Activated CD8-positive, alpha-beta memory T cell treated with anti-CD3 and anti-CD28 coated beads for 1 hour (primary cell): ENCODE measurements around the gene BCAR3.
"Not testable (repeated sequence)": the region's sequence is repeated elsewhere in the genome, so short reads cannot be mapped to it uniquely, and the experiment has no call there.

Experiments
- DNase-seq, 2 donors: peaks; one replicate each; pipeline ENCODE4 v3.0.0-alpha.2; 2020; ENCODE audit warnings: low read depth in 1 of 2; ENCODE audit errors: extremely low read depth in 1 of 2

Gene BCAR3

DNA sequence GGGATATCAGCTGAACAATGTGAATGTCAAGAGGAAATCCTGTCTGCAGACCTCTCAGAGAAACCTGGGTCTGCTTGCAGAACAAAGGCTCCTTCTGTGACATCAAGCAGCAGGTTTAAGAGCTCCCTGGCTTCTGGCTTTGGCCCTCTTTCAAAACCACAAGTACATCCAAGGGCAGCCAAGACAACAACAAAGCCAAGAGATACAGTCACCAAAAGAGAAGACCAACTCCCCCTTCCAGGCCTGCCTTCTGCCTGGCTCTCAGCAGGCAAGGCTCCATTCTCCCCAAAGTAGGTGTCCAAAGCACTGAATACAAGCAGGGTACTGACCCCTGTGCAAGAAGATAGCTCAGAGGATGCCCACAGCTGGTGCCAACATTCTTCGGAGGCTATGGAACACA, 11.5 kb downstream of the BCAR3 start:
- DNase-seq = no peak

DNA sequence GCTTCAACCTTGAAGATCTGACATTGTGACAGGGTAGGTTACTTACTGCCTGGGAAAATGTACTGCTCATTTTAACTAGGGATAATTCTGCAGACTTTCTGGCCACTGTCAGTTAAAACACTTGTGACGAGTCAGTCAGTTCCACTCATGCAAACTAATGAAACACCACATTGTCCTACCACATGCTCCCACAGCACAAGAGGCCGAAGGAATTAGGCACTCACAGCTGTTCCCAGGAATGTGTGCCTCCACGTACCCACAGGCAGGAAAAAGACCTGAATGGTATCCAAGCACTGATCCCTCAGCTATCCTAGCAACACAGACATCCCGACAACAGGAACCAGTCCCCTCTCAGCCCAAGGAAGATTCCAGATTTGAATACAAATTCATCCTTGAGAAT, 12.3 kb downstream of the BCAR3 start:
- no peak for DNase-seq

DNA sequence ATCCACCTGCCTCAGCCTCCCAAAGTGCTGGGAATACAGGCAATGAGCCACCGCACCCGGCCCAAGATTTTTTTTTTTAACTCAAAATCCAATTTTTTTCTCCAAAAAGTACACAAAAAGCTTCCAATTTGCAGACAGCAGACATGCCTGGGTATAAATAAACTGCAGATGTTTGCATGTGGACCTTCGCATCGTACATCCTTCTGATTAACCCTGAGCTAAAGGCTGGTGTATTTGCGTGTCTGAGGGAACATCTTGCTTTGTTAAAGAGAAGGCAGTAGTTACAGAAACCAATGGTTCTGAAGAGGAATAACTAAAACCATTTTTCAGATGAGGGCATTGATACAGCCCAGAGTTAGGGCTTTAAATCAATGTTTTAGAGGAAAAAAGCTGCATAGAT, 12.7 kb downstream of the BCAR3 start:
- no peak for DNase-seq

DNA sequence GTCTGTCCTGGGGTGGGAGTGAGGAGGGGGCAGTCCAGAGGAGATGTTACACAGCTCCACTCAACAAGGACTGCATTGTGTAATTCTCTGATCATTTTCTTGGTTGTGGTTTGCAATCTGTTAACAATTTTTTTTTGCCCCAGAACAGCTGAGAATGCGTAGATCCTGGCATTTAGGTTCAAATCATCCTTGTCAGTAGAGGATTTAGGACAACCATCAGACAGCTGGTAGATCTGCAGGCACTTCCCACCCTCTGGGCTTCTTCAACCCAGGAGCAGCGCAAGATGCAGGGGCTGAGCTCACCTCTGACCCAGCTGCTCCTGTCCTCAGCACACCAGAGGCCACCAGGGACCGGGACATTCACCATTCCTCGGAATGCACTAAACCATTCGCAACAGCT, 13.5 kb downstream of the BCAR3 start:
- DNase-seq = no peak

DNA sequence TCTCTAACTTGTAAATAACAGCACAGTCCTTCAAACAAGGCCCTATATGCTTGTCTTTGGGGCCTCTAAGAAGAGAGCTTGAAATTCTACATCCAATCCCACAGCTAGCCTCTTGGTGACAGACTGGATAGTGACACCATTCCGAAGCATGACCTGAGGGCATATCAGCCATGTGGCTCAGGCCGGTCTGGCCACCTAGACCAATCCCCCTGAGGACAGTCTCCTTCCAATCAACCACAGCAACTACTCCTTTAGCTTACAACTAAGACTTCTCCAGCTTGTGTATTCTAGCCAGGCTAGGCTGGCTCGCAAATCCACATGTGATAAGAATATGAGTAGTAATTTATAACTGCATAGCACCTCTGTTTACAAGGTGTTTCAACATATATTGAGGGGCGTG, 14.0 kb downstream of the BCAR3 start:
- no peak for DNase-seq

DNA sequence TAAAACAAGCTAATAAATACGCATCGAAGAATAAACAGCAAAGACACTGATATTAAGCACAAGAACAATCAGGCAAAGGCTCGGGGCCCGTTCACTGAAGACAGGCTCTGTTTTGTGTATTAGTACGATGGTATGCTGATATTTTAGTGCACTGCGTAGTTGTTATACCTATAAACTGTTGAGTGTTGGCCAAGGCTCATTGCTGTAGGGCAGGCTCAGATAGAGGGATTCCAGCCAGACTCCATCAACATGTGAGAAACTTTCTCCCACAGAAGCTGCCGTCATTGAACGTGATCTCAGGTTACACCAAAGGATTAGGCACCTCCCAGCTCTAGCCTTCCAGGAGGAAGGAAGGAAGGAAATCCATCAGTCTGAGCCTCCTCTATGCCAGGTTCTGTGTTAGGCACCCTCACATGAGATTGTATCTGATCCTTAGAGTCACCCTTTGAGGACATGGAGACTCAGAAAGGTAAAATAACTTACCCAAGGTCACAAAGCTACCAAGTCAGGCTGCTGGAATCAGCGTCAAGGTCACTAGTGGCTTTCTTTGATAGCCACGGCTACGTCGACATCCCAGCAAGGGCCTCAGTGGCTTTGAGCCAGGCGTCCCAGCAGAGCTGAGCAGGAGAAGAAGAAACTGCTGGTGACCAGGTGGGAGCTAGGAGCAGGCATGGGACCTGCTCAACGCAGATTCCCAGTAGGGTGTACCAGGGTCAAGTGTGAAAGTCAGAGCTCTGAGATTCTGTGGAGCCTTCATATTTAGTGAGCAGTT, 14.8 kb downstream of the BCAR3 start:
- DNase-seq = no peak

DNA sequence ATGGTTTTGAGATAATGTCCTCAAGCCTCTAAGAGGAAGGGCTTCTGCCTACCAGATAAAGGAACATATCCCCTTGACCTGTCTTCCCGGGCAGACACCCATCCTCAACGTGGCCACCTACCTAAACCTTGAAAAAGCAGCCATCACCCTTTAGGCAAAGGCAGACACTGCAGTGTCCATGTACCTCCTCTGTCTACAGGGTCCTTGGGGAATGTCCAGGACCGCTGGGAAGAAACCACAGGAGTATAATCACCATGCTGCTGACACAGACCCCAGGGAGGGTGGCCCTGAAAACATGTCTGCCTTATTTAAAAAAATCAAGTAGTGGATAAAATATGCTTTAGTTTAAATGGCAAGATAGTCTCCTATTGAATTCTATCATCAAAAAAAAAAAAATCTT, 16.6 kb downstream of the BCAR3 start:
- no peak for DNase-seq

DNA sequence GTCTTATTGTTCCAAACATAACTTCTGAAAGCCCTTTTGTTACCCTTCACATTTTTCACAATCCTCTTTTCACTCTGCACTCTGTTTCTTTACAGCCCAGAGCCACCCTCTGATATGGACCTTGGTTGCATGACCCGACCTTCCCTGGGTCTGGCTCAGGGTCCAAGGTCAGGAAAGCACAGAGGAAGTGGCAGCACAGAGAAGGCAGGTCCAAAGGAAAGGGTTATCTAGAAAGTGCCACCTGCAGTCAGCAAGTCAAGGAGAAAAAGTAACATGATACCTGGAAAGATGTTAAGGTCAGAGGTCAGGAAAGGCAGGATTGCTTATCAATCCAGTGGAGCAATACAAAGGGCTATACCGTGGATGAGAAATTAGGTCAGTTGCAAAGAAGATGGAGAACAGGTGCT, 18.4 kb downstream of the BCAR3 start:
- DNase-seq = no peak

DNA sequence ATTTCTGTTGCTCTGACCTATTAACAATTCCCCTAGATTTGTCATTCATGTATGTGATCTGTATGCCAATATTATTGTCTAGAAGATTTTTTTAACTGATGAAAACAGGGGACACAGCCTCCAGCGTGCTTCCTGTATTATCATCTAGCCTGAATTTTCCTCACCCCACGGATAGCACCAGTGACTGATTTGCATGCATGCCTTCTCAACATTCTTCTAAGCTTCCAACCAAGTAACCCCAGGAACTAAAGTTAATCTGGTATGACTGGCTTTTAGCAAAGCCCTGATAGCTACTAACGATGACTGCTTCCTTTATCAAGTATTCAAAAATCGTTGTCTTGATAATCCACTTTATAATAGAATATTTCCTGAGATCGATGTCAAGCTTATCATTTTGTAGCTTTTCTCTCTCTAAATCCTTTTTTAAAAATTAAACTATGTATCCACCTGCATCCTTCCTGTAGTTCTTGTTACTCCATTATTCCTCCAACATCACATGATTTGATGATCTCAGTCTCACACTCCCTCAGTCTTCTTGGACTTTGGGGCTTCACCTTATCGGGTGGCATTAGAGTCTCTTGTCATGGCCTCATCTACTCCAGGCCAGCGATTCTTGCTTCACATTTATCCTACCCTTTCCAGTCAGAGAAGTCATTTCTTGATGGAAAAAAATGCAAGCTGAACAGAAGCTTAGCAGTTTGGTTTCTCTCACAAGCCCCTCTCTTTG, 19.0 kb downstream of the BCAR3 start:
- DNase-seq = no peak

DNA sequence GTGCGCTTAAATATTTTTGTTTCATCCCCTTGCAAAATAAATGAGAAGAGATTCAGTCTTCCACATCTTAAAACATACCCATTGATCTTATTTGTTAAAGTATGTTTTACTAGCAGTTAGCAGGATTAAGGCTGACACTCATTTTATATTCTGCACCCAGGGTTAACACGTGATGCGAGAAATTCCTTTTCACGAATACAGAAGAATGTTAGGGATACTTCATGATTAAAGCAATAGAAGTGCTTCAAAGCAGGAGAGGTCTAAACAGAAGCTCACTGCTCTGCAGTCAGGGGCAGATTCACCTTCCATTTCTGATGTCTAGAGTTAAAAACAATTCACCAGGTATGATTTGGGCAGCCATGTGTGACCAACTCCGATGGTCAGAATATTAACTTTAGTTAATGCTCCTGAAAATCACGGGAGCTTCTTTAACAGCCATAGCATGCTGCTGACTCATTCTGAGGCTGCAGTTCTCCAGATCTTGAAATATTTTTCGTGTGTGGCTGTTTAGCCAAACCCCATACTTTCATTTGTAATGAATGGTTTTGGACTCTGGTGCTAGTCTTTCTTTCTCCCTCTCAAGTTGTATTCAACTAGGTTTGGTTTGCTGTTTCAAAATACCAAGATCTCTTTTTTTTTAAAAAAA, 19.7 kb downstream of the BCAR3 start:
- no peak for DNase-seq

DNA sequence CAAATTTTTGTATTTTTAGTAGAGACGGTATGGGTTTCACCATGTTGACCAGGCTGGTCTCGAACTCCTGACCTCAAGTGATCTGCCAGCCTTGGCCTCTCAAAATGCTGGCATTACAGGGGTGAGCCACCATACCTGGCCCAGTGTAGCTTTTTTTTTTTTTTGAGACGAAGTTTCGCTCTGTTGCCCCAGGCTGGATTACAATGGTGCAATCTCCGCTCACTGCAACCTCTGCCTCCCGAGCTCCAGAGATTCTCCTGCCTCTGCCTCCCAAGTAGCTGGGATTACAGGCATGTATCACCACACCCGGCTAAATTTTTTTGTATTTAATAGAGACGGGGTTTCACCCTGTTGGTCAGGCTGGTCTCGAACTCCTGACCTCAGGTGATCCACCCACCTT, 20.3 kb downstream of the BCAR3 start:
- DNase-seq = not testable (repeated sequence)

DNA sequence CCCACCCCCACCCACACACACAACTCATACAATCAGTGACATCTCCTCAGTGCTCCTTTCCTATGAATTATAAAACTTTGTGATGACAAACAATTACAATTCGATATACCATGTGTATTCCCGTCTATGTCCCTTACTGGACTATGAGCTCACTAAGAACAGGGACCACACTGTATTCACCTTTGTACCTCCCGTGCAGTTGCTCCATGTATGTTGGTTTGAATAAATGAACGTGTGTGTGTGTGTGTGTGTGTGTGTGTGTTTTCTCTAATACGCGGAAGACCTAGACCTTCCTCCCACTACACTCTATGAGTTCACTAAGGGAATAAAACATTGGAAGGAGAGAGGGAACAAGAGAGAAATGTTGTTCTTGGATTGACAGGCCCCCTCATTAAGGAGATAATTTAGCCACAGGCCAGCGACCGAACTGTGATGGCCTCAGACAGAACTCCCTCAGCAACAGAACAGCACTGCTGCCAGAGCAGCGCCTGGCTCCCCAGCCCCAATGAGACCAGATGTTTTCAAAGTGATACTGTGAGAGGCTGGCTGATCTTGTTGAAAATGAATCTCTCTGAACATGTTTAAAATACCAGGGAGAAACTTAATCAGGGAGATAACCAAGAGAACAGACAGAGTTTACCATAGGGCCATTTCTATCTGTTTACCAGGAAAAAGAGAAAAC, 21.7 kb downstream of the BCAR3 start:
- no peak for DNase-seq

DNA sequence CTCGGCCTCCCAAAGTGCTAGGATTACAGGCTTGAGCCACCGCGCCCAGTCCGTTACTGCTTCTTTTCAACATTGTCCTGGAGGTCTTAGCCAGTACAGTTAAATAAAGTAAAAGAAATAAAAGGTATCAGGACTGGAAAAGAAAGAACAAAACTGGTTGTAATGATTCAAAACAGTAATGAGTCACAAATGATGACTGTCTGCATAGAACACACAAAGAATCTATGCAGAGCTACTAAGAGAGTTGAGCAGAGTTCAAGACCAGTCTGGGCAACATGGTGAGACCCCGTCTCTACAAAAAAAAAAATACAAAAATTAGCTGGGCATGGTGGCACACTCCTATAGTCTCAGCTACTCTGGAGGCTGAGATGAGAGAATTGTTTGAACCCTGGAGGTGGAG, 23.4 kb downstream of the BCAR3 start:
- no peak for DNase-seq

DNA sequence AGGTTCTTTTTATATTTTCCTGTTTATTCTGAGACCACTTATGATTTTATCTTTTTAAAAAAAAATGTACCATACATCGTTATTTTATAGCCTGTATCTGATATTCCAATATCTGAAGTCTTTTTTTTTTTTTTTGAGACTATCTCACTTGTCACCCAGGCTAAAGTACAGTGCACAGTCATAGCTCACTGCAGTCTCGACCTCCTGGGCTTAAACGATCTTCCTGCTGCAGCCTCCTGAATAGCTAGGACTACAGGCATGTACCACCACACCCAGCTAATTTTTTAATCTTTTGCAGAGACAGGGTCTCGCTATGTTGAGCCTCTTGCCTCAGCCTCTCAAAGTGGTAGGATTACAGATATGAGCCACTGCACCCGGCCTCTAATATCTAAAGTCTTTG, 25.1 kb downstream of the BCAR3 start:
- DNase-seq = no peak

DNA sequence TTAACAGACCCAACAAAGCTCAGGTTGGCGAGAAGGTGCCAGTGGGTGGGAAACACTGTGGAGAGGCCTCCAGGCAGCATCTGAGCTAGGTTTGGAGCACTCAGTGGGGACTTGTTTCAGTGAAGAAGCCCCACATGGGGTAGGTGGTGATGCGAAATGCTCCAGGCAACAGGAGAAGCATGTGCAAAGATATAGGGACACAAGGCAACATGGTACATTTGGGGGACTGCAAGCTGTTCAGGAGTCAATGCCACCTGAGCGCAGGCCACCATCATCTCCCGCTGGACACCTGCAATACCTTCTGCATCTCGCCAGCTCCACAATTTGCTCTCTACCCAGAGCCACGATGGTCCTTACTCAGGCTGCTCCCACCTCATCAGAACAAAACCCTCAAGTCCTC, 28.0 kb downstream of the BCAR3 start:
- DNase-seq = no peak

DNA sequence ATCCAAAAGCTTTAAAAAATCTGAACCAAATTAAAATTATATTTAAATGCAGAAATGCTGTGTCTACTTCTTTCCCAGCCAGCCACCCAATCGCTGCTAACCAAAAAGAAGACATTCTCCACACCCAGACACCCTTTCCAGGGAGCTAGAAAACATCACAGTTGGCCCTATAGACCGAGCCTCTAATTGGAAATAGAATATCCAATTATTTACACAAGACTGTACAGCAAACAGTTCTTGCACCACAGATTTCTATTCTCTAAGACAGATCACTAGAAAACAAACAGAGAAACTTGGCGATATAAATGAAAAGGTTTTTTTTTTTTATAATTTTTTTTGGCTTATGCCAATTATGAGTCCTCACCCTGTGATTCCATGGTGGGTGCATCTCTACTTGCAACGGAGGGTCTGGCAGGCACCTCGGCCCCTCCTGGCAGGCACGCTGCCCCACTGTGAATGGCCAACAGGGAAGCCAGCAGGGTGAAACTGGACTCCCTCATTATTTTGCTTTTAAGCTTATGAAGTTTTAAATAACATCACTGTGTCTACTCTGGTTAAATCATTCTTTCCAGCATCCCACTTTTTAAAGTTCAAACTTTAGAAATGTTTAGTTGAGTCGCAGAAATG, 29.2 kb downstream of the BCAR3 start:
- no peak for DNase-seq

DNA sequence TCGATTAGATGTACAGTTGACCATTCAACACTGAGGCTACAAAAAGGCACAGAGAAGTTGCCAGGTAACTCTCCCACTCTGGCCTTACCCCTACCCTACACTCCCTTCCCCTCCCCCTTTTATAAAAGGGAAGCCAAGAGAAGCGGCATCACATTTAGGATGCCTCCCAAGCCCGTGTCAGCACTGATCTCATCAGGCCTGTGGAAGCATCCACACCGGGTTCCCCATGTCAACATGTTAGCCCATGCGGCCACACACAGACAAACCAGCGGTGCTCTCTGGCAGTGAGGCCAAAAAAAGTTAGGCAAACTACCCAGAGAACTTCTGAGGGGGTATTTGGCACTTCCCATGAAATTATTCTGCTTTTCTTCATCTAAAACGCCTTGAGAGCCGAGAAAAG, 29.9 kb downstream of the BCAR3 start:
- no peak for DNase-seq

DNA sequence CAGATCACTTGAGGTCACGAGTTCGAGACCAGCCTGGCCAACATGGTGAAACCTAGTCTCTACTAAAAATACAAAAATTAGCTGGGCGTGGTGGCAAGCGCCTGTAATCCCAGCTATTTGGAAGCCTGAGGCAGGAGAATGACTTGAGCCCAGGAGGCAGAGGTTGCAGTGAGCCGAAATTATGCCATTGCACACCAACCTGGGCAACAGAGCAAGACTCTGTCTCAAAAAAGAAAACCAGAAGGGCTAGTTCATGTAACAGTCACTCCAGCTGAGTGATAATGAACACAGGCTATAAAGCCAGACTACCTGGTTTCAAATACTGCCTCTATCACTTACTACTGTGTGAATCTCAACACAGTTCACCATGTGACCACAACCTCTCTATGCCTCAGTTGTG, 31.5 kb downstream of the BCAR3 start:
- DNase-seq = not testable (repeated sequence)

DNA sequence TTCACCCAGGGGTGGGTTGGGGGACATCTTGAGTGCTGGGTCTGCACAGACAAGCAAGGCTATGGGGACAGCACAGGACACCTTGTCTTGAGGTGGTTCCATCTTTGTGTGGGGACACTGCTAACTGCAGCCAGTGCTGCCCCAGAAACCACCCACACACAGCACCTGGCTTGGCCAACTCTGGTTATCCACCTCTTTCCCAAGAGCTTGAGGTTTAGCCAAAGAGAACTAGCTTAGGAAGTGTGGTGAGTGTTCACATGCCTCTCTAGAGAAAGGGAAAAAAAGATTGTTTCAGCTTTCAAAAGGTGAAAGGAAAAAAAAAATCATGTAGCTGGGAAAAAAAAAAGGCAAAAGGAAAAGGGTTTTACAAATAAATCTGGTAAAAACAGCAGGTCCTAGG, 32.4 kb downstream of the BCAR3 start:
- DNase-seq = no peak

DNA sequence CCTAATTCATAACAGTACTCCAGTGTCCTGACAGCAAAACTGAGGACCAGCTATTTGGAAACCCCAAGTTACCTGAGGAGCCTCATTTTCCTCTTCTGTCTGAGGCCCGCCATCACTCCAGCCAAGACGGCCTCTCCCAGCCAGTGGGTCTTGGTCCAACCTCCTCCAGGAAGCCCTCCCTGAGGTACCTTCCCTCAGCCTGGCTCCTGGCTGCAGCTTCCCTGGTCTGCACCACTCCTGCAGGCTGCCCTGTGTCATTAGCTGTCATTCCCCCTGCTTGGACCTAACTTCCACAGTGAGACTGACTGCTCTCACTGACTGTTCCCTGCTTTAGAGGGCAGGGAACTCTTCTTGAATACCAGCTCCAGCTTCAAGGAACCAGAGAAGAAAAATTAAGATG, 33.0 kb downstream of the BCAR3 start:
- DNase-seq = no peak

DNA sequence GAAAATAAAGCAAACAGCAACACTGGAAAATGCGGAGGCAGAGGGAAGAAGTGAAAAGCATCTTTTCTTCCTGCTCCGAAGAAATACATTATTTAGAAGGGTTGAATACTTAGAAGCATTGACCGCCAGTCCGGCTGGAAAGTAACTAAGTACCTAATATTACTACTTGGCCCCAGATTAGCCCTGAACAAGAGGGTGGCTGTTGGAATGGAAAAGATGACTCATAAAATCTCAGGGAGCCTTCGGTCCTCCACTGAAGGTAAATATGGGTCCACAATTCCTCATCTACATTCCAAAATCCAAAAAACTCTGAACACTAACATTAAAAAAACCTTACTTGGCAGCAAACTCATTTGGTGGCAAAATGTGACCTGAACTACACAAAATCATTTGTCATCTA, 40.1 kb downstream of the BCAR3 start:
- no peak for DNase-seq
